22Rv1 (cell line): ENCODE measurements around the gene ELP4.
"Not testable (repeated sequence)": the region's sequence is repeated elsewhere in the genome, so short reads cannot be mapped to it uniquely, and the experiment has no call there.

ENCODE experiments used
- H3K27ac ChIP-seq: fragments of 450-650 bp; 2 replicates; pipeline ENCODE4 v1.5.1; 2017
- CTCF ChIP-seq: fragments of 450-650 bp; IDR thresholded peaks from 2 replicates; pipeline ENCODE4 v1.5.1; 2017; ENCODE audit warnings: mild to moderate bottlenecking
- ZFX ChIP-seq: fragments of 450-650 bp; IDR thresholded peaks from 2 replicates; pipeline ENCODE4 v1.6.1; 2017; ENCODE audit warnings: antibody characterized with exemption, borderline replicate concordance

Gene ELP4

GRCh38 chr11:31687861-31688260 is 178.3 kb downstream of the ELP4 start:
- H3K27ac ChIP-seq: no peak overlapping the region

DNA sequence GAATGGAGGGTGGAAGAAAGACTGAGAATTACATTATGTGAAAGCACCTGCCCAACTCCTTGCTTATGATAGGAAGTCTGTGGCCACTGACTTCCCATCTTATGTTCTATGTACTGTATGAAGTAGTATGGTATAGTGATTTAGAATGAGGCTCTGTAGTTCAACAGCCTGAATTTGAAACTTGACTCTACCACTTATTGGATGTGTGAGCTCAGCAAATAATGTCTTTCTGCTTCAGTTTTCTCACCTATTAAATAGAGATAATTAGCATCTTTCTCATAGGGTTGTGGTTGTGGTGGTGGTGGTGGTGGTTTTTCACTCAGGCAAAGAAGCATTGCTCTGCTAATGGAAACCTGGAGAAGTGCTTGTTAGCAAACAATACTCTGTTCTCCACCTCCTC is 180.0 kb downstream of the ELP4 start:
- TF ChIP-seq ZFX (no peak), CTCF (no peak)
- no peak overlapping the region for H3K27ac ChIP-seq

More at GRCh38 chr11:31687861-31688260, 178.3 kb downstream of the ELP4 start:
- TF ChIP-seq CTCF: no peak
- no peak for TF ChIP-seq ZFX

- H3K27ac ChIP-seq: no peak overlapping the region
- TF ChIP-seq ZFX (no peak), CTCF (no peak)
Measured at GRCh38 chr11:31690041-31690440, 180.5 kb downstream of the ELP4 start.

- no peak for TF ChIP-seq CTCF
- no peak for TF ChIP-seq ZFX
- H3K27ac ChIP-seq: no peak overlapping the region
Measured at GRCh38 chr11:31690516-31690915, 180.9 kb downstream of the ELP4 start.

GRCh38 chr11:31692466-31692865 is 182.9 kb downstream of the ELP4 start:
- no peak for TF ChIP-seq ZFX
- TF ChIP-seq CTCF: no peak

GRCh38 chr11:31697049-31697448 is 187.5 kb downstream of the ELP4 start:
- not testable (repeated sequence) for H3K27ac ChIP-seq

More at GRCh38 chr11:31692466-31692865, 182.9 kb downstream of the ELP4 start:
- H3K27ac ChIP-seq: no peak overlapping the region

GRCh38 chr11:31699066-31699465 is 189.5 kb downstream of the ELP4 start:
- TF ChIP-seq CTCF (no peak), ZFX (no peak)
- no peak overlapping the region for H3K27ac ChIP-seq

DNA sequence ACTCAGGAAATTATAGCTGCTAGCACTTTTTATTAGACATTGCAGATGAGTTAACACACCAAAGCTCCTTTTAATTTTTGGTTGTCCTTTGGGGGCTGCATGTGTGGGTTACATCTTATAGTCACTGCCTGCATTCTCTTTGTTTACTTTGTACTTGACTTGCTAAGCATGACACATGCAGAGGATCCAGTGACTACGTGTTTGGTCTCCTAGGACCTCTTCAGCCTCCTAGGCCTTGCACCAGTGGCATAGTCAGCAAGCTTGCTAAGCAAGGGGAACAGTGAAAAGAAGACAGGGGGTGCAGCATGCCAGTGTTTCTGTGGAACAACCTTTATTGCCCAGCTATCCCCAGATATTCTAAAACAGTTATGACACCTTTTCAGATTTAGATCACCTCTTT is 193.4 kb downstream of the ELP4 start:
- TF ChIP-seq ZFX: no peak
- no peak for TF ChIP-seq CTCF
- H3K27ac ChIP-seq: no peak overlapping the region
